LNCAP (cell line): Measurements from ENCODE around the gene ATP11B.

Experiments
- CTCF ChIP-seq: fragments of 450-650 bp; IDR thresholded peaks from 2 replicates; pipeline ENCODE4 v1.5.1; 2017; ENCODE audit warnings: mild to moderate bottlenecking

The ATP11B gene

DNA sequence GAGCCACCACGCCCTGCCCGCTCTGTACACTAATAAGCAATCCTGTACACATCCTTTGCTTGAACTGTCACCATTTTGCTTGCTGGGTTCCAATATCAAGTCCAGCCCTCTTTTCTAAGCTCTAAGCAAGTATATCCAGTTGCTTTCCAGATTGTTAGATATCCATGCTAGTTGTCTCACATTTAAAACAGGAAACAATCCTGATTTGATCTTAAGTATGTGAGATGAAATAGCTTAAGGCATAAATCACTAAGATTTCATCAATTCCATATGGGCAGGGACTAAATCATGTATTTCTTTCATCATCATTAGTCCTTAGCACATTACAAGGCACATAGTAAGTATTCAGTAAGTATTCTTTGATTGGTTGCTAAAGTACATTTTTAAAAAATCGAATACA lies 16.2 kb downstream of the ATP11B start:
- no peak for TF ChIP-seq CTCF

- no peak for TF ChIP-seq CTCF
Measured at GRCh38 chr3:182810574-182811268, 17.4 kb downstream of the ATP11B start.

- no peak for TF ChIP-seq CTCF
Measured at GRCh38 chr3:182811269-182811596, 17.9 kb downstream of the ATP11B start.

- TF ChIP-seq CTCF: no peak
Measured at GRCh38 chr3:182812123-182812522, 18.8 kb downstream of the ATP11B start.

DNA sequence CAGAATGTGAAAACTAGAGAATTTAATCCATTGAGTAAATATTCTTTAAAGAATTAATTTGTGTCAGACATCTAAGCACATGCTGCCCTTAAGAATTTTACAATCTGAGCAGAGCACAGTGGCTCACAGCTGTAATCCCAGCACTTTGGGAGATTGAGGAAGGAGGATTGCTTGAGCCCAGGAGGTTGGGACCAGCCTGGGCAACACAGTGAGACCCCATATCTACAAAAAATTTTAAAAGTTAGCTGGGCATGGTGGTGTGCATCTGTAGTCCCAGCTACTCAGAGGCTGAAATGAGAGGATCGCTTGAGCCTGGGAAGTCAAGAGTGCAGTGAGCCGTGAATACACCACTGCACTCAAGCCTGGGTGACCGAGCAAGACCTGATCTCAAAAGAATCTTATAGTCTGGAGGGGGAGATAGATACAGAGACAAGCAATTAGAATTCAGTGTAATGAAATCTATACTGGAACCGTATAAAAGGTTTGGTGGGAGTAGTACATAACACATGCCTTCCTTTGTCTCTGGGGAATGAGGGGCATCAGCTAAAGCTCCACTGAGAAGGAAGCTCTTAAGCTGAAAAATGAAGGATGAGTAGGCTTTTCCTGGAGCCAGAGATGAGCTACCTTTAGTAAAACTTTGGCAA lies 21.2 kb downstream of the ATP11B start:
- TF ChIP-seq CTCF: no peak

DNA sequence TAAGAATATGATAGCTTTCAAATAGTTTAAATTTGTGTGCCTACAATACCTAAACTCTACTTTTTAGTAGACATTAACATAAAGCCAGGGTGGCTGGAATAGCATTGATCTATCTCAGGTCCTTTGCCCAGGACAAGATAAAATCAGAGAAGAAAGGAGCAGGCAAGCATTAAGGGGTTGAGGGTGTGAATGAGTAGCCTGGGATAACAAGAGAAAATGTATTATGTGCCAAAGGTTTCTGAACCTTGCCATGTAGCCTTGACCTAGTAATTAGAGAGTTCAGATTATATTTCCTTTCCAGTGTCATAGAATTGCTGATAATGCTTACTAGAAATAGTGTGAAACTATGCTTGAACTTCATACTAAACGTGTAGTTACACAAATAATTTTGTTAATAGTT lies 22.9 kb downstream of the ATP11B start:
- no peak for TF ChIP-seq CTCF

GRCh38 chr3:182818296-182818978 lies 25.1 kb downstream of the ATP11B start:
- TF ChIP-seq CTCF: no peak
